HepG2 (cell line): ENCODE data around the gene ANKRD12. TPM values are rescaled to one million over a fixed set of nuclear protein-coding genes. Genes with fewer than 3 reads are reported as not detected.

Source experiments
- ATAC-seq: fragments of 200-7000 bp; cut with Tn5 transposase; 3 replicates; pipeline ENCODE4 v1.9.1; 2020; ENCODE audit warnings: mild to moderate bottlenecking, moderate library complexity
- BruUV-seq: library from RNA; stranded (reverse); fragments of 400-500 nt; replicated peaks from 2 replicates; lab custom pipeline; 2021; lab: Mats Ljungman, UMichigan
- CTCF ChIA-PET: fragments of 300-600 bp; formaldehyde crosslinking; extraction: SDS; loops from one replicate; lab custom pipeline; 2021; ENCODE audit warnings: low total read pairs, inconsistent platforms, low intra/inter-chr PET ratio; lab: Yijun Ruan, JAX
- POLR2A ChIA-PET: fragments of 350-600 bp; sonication (Branson Sonifier 250); formaldehyde crosslinking; loops from one replicate; lab custom pipeline; 2020; ENCODE audit warnings: antibody characterized with exemption, inconsistent platforms; lab: Yijun Ruan, JAX
- DNase-seq: peaks from one replicate; pipeline ENCODE4 v3.0.0-alpha.2; 2015; ENCODE audit warnings: low spot score
- FAIRE-seq: peaks from 3 replicates; lab custom pipeline; 2011; peaks lifted over from hg19 to GRCh38; lab: Jason Lieb, UNC
- H2AFZ ChIP-seq: one replicate; pipeline ENCODE4 v1.6.1; 2011; ENCODE audit warnings: low read length, inconsistent platforms
- H3K27ac ChIP-seq: fragments of 300-600 bp; 3 replicates; pipeline ENCODE4 v1.8.0; 2011; ENCODE audit warnings: mixed run types, mild to moderate bottlenecking, mixed read lengths, low read length, inconsistent platforms; ENCODE audit not compliant: insufficient read depth; ENCODE audit errors: extremely low read length
- H3K27me3 ChIP-seq, 2 experiments: fragments of 200-600 bp in 1 of 2; 2 replicates in 1 of 2; 3 replicates in 1 of 2; pipeline versions ENCODE4 v1.6.0 to v1.8.0; 2011; ENCODE audit warnings: low read length in 2 of 2, mild to moderate bottlenecking in 2 of 2, moderate library complexity in 2 of 2, inconsistent platforms in 1 of 2; ENCODE audit not compliant: insufficient read depth in 2 of 2, control insufficient read depth in 1 of 2
- H3K36me3 ChIP-seq, 2 experiments: fragments of 200-600 bp in 1 of 2; replicated peaks in 1 of 2; 2 replicates in 1 of 2; 3 replicates in 1 of 2; pipeline versions ENCODE4 v1.5.1 to v1.8.0; 2011; ENCODE audit warnings: low read length in 2 of 2, inconsistent platforms in 1 of 2; ENCODE audit not compliant: insufficient read depth in 2 of 2, control insufficient read depth in 1 of 2
- H3K4me1 ChIP-seq: 2 replicates; pipeline ENCODE4 v1.5.1; 2012; ENCODE audit warnings: low read length, inconsistent platforms; ENCODE audit not compliant: insufficient read depth
- H3K4me2 ChIP-seq: 2 replicates; pipeline ENCODE4 v1.6.0; 2011; ENCODE audit warnings: low read depth, low read length, inconsistent platforms
- H3K4me3 ChIP-seq, 3 experiments: fragments of 200-600 bp in 1 of 3; sonication (generic), shearing (Covaris generic) in 1 of 3; replicated peaks in 1 of 3; 2 replicates each; pipeline ENCODE4 v1.5.1; 2011 to 2016; ENCODE audit warnings: low read length in 3 of 3, inconsistent platforms in 2 of 3, low read depth in 2 of 3, mild to moderate bottlenecking in 2 of 3, control low read depth in 1 of 3, mixed read lengths in 1 of 3; ENCODE audit not compliant: insufficient read depth in 1 of 3
- H3K79me2 ChIP-seq: one replicate; pipeline ENCODE4 v1.6.1; 2011; ENCODE audit warnings: low read length, inconsistent platforms; ENCODE audit not compliant: insufficient read depth
- H3K9ac ChIP-seq: 2 replicates; pipeline ENCODE4 v1.6.0; 2011; ENCODE audit warnings: mild to moderate bottlenecking, low read depth, low read length, inconsistent platforms; ENCODE audit not compliant: insufficient read depth
- H3K9me3 ChIP-seq: 2 replicates; pipeline ENCODE4 v1.5.1; 2012; ENCODE audit warnings: mild to moderate bottlenecking, low read length
- H4K20me1 ChIP-seq: 2 replicates; pipeline ENCODE4 v1.6.0; 2011; ENCODE audit warnings: inconsistent platforms, mild to moderate bottlenecking, low read length, moderate library complexity; ENCODE audit not compliant: insufficient read depth
- ASH2L ChIP-seq: fragments of 300-600, 200-600 bp; sonication (generic); IDR thresholded peaks from 2 replicates; pipeline ENCODE4 v1.7.0; 2017; ENCODE audit warnings: low read depth, mild to moderate bottlenecking, moderate library complexity, mixed read lengths, low read length; ENCODE audit not compliant: insufficient read length
- ATF1 ChIP-seq: IDR thresholded peaks from 2 replicates; pipeline ENCODE4 v1.6.1; 2016; ENCODE audit warnings: mild to moderate bottlenecking, control low read depth
- FOXK1 ChIP-seq: sonication (generic); formaldehyde crosslinking; IDR thresholded peaks from 2 replicates; pipeline ENCODE4 v1.4.0; 2020; ENCODE audit warnings: low read depth, missing genetic modification reagents, borderline replicate concordance
- KAT8 ChIP-seq: IDR thresholded peaks from 2 replicates; pipeline ENCODE4 v1.6.1; 2016; ENCODE audit warnings: missing genetic modification reagents, missing compliant biosample characterization
- KDM1A ChIP-seq: IDR thresholded peaks from 2 replicates; pipeline ENCODE4 v1.6.1; 2016; ENCODE audit warnings: missing compliant biosample characterization
- KMT2A ChIP-seq: sonication (generic); formaldehyde crosslinking; IDR thresholded peaks from 2 replicates; pipeline ENCODE4 v1.4.0; 2020; ENCODE audit warnings: missing genetic modification reagents
- NFYC ChIP-seq: IDR thresholded peaks from 2 replicates; pipeline ENCODE4 v1.6.1; 2016; ENCODE audit warnings: missing genetic modification reagents, missing compliant biosample characterization
- PAWR ChIP-seq: sonication (generic); formaldehyde crosslinking; IDR thresholded peaks from 2 replicates; pipeline ENCODE4 v1.4.0; 2020; ENCODE audit warnings: missing genetic modification reagents, mild to moderate bottlenecking, borderline replicate concordance
- PHF5A ChIP-seq: IDR thresholded peaks from one replicate; pipeline ENCODE4 v1.6.1; 2018; ENCODE audit warnings: low read depth, missing genetic modification reagents; ENCODE audit not compliant: unreplicated experiment
- POLR2G ChIP-seq: fragments of 200-400 bp; formaldehyde crosslinking; IDR thresholded peaks from 2 replicates; pipeline ENCODE4 v1.6.1; 2018; ENCODE audit warnings: mild to moderate bottlenecking, low read depth, low read length, moderate library complexity
- SAP130 ChIP-seq: IDR thresholded peaks from 2 replicates; pipeline ENCODE4 v1.6.1; 2016; ENCODE audit warnings: low read depth
- SMARCC2 ChIP-seq: fragments of 450-650 bp; IDR thresholded peaks from 2 replicates; pipeline ENCODE4 v1.6.1; 2017; ENCODE audit warnings: antibody characterized with exemption, mild to moderate bottlenecking
- SP5 ChIP-seq: IDR thresholded peaks from 2 replicates; pipeline ENCODE4 v1.6.1; 2016; ENCODE audit warnings: low read depth, borderline replicate concordance
- SSRP1 ChIP-seq: IDR thresholded peaks from 2 replicates; pipeline ENCODE4 v1.6.1; 2016; ENCODE audit warnings: control low read depth
- STAT5B ChIP-seq: sonication (generic); formaldehyde crosslinking; IDR thresholded peaks from 2 replicates; pipeline ENCODE4 v1.4.0; 2020; ENCODE audit warnings: missing genetic modification reagents
- TAF15 ChIP-seq: fragments of 200-400 bp; formaldehyde crosslinking; IDR thresholded peaks from one replicate; pipeline ENCODE4 v1.6.1; 2018; ENCODE audit warnings: mild to moderate bottlenecking, low read depth, low read length; ENCODE audit not compliant: poor library complexity, severe bottlenecking
- TGIF2 ChIP-seq: IDR thresholded peaks from 2 replicates; pipeline ENCODE4 v1.6.1; 2016; ENCODE audit warnings: control low read depth, missing compliant biosample characterization
- ZBTB20 ChIP-seq: sonication (generic); formaldehyde crosslinking; IDR thresholded peaks from 2 replicates; pipeline ENCODE4 v1.8.1; 2023; ENCODE audit warnings: missing genetic modification reagents, low read depth, mild to moderate bottlenecking, borderline replicate concordance
- ZNF672 ChIP-seq: sonication (generic); formaldehyde crosslinking; IDR thresholded peaks from 2 replicates; pipeline ENCODE4 v1.8.1; 2022; ENCODE audit warnings: missing genetic modification reagents
- WGBS: methylation state at CpG from one replicate; pipeline ENCODE4 v1.1.6; 2017; ENCODE audit warnings: low lambda C conversion rate; 5-methylcytosine and 5-hydroxymethylcytosine counted together
- in situ Hi-C: cut with HindIII; loops from 2 replicates; pipeline ENCODE4 v1.10.0; 2017; ENCODE audit warnings: low pct_unique_long_range_greater_than_20kb; ENCODE audit not compliant: extremely low pct_ligation_motif_present
- intact Hi-C: fragments of 100-400 bp; cut with micrococcal nuclease; formaldehyde crosslinking; loops from one replicate; pipeline ENCODE4 v1.10.0; 2022; ENCODE audit not compliant: unreplicated experiment
- polyA plus RNA-seq, 8 experiments: library from polyadenylated mRNA; depleted of rRNA in 3 of 8; stranded (reverse) in 7 of 8; unstranded in 1 of 8; fragments of >200 nt; fragmentation: Illumina TruSeq in 4 of 8; extraction: Trizol in 4 of 8; gene quantifications; 2 replicates each; pipeline versions ENCODE4 v1.2.1 to v1.2.3, GENCODE V29; 2011 to 2016; ENCODE audit warnings: low read depth in 4 of 8, missing spikeins in 1 of 8, mixed read lengths in 1 of 8; ENCODE audit not compliant: insufficient read depth in 1 of 8
- total RNA-seq, 5 experiments: library from RNA; depleted of rRNA; stranded (reverse); fragments of >200 nt; fragmentation: Illumina TruSeq; extraction: Trizol; gene quantifications; 2 replicates each; pipeline ENCODE4 v1.2.3, GENCODE V29; 2016; ENCODE audit warnings: low read depth in 1 of 5
- TF ChIP-seq, protein P1 (sequence below): sonication (generic); formaldehyde crosslinking; IDR thresholded peaks from 2 replicates; pipeline ENCODE4 v1.5.0; 2020; ENCODE audit warnings: missing genetic modification reagents
- TF ChIP-seq, protein P2 (sequence below): sonication (generic); formaldehyde crosslinking; IDR thresholded peaks from 2 replicates; pipeline ENCODE4 v1.8.0; 2022; ENCODE audit warnings: mild to moderate bottlenecking, missing genetic modification reagents; ENCODE audit not compliant: insufficient replicate concordance
- TF ChIP-seq, protein P3 (sequence below): sonication (generic); formaldehyde crosslinking; IDR thresholded peaks from 2 replicates; pipeline ENCODE4 v1.4.0; 2020; ENCODE audit warnings: missing genetic modification reagents

ANKRD12 gene
- total and polyA plus RNA-seq, 2 of the 13 experiments (the other 11 are each of a cell fraction or from before 2014, with no cell fraction given): 6.0 to 23.2 TPM

DNA sequence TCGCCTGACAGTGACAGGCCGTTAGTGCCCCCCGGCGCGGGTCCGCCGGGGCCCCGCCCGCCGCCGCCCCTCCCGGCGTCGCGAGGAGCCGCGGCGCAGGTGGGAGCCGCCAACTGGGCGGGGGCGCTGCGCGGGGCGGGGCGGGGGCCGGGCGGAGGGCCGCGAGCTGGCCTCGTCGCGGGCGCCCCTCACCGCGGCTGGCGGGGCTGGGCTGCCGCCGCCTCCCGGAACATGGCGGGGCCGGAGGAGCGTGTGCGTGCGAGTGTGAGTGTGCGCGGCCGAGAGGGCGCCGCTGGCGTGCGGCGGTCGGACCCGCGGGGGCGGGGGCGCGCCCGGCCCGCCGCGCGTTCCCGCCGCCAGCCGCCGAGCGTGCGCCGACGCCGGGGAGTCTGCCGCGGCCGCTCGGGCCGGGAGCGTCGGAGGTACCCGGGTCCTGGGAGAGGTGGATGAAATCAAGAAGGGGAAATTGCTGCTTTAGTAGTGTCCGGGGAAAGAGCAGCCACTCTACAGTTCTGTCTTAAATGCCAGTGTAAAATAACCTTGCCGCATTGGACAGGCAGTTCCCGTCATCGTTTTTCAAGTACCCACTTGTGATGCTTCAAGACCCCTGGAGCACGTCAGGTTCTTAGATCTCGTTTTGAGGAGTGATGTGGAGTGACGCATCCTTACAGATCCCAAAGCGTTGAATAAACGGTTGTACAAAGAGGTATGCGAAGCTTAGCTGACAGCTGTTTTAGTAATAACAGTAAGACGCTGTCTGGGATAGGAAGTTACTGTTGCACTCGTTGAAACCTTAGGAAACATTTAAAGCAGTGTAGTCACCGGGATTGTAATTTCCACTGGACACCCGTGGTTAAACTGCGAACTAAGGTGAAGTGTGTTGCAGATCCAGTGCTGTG lies 836 bp downstream of the ANKRD12 start:
- H3K4me1 ChIP-seq: peaks cover 63% of the 10 kb centered on the region
- DNase-seq (peak; percentile 53), ATAC-seq (peak; percentile 16), FAIRE-seq (no peak)
- H3K4me2 ChIP-seq: peak overlapping the region; percentile 74
- ChIA-PET POLR2A (interaction anchor here (1.0 to 5.2 kb wide), 11 partner anchors 9 to 64 kb away, joined by 3 to 71 read pairs (median 6); partner anchors contain the start of gene NDUFV2), CTCF (no interaction called here)
- no peak overlapping the region for H2AFZ ChIP-seq
- under 1% methylated on average over 29 of the region's 95 CpGs for WGBS
- H3K27ac ChIP-seq: peak overlapping the region; percentile 97
- no TSS peak for BruUV-seq
- H3K9me3 ChIP-seq: no peaks in the 10 kb centered on the region
- peaks cover 69% of the 10 kb centered on the region for H3K79me2 ChIP-seq
- intact Hi-C loops (loop anchor here (2.0 to 5.0 kb wide), 2 partner anchors 35 to 65 kb away; partner anchors contain the start of gene NDUFV2), in situ Hi-C loops (loop anchor here (5.0 kb wide), 1 partner anchor 60 kb away; no protein-coding TSS in a partner anchor)
- H4K20me1 ChIP-seq: peaks cover 24% of the 10 kb centered on the region
- H3K4me3 ChIP-seq: peak overlapping the region; percentile 85 to 94 (median 93)
- peaks cover 2 to 7% of the 10 kb centered on the region in 2 experiments; a peak in 3 of 5 replicates for H3K36me3 ChIP-seq
- H3K9ac ChIP-seq: peak overlapping the region; percentile 92
- no peaks in the 10 kb centered on the region; a peak in 2 of 5 replicates for H3K27me3 ChIP-seq
- TF ChIP-seq POLR2G (no peak; the same call in 1 of the 2 replicates), FOXK1 (CRISPR knock-in tag) (no peak), KDM1A (no peak), TAF15 (no peak), ZNF672 (CRISPR knock-in tag) (no peak), PHF5A (CRISPR knock-in tag) (no peak), SAP130 (CRISPR knock-in tag) (0 out of 2 replicates have a peak, but pooled peaks have one; percentile 47), KAT8 (CRISPR knock-in tag) (peak; percentile 30; the same call in 1 of the 2 replicates), KMT2A (CRISPR knock-in tag) (no peak), STAT5B (CRISPR knock-in tag) (no peak), NFYC (CRISPR knock-in tag) (no peak), SSRP1 (CRISPR knock-in tag) (no peak), ASH2L (peak; percentile 55), PAWR (CRISPR knock-in tag) (no peak), SP5 (CRISPR knock-in tag) (no peak), TGIF2 (CRISPR knock-in tag) (no peak), ATF1 (CRISPR knock-in tag) (no peak), SMARCC2 (no peak), ZBTB20 (CRISPR knock-in tag) (no peak)
- TF ChIP-seq, protein P1, sequence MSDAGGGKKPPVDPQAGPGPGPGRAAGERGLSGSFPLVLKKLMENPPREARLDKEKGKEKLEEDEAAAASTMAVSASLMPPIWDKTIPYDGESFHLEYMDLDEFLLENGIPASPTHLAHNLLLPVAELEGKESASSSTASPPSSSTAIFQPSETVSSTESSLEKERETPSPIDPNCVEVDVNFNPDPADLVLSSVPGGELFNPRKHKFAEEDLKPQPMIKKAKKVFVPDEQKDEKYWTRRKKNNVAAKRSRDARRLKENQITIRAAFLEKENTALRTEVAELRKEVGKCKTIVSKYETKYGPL: no peak
- TF ChIP-seq, protein P2, sequence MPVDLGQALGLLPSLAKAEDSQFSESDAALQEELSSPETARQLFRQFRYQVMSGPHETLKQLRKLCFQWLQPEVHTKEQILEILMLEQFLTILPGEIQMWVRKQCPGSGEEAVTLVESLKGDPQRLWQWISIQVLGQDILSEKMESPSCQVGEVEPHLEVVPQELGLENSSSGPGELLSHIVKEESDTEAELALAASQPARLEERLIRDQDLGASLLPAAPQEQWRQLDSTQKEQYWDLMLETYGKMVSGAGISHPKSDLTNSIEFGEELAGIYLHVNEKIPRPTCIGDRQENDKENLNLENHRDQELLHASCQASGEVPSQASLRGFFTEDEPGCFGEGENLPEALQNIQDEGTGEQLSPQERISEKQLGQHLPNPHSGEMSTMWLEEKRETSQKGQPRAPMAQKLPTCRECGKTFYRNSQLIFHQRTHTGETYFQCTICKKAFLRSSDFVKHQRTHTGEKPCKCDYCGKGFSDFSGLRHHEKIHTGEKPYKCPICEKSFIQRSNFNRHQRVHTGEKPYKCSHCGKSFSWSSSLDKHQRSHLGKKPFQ (CRISPR knock-in tag): no peak
- TF ChIP-seq, protein P3, sequence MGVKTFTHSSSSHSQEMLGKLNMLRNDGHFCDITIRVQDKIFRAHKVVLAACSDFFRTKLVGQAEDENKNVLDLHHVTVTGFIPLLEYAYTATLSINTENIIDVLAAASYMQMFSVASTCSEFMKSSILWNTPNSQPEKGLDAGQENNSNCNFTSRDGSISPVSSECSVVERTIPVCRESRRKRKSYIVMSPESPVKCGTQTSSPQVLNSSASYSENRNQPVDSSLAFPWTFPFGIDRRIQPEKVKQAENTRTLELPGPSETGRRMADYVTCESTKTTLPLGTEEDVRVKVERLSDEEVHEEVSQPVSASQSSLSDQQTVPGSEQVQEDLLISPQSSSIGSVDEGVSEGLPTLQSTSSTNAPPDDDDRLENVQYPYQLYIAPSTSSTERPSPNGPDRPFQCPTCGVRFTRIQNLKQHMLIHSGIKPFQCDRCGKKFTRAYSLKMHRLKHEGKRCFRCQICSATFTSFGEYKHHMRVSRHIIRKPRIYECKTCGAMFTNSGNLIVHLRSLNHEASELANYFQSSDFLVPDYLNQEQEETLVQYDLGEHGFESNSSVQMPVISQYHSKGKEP (CRISPR knock-in tag): no peak
